K562 (cell line): ENCODE results near the gene RPL22L1. TPM values are rescaled to one million over a fixed set of nuclear protein-coding genes. Genes with fewer than 3 reads are reported as not detected.

Source experiments
- ATAC-seq: fragments of 200-7000 bp; cut with Tn5 transposase; 3 replicates; pipeline ENCODE4 v1.9.1; 2020; ENCODE audit warnings: moderate library complexity
- BruUV-seq: library from RNA; stranded (reverse); fragments of 400-500 nt; replicated peaks from 2 replicates; lab custom pipeline; 2021; lab: Mats Ljungman, UMichigan
- CTCF ChIA-PET: fragments of 300-600 bp; formaldehyde crosslinking; extraction: SDS; loops from one replicate; lab custom pipeline; 2021; ENCODE audit warnings: low intra/inter-chr PET ratio; lab: Yijun Ruan, JAX
- POLR2A ChIA-PET: fragments of 300-600, 350-650 bp; sonication (Branson Sonifier 250); formaldehyde crosslinking; extraction: SDS; loops from one replicate; lab custom pipeline; 2021; ENCODE audit warnings: antibody characterized with exemption, inconsistent platforms; lab: Yijun Ruan, JAX
- DNase-seq, 4 experiments: peaks; one replicate each; pipeline versions ENCODE4 v3.0.0 to v3.0.0-alpha.2; 2011 to 2018; ENCODE audit warnings: low spot score in 3 of 4, mixed read lengths in 3 of 4; ENCODE audit errors: extremely low read depth in 1 of 4
- FAIRE-seq: peaks from 2 replicates; lab custom pipeline; 2011; peaks lifted over from hg19 to GRCh38; lab: Jason Lieb, UNC
- H2AFZ ChIP-seq: 2 replicates; pipeline ENCODE4 v1.6.0; 2011; ENCODE audit warnings: low read depth, low read length, control low read depth, inconsistent platforms
- H3K27ac ChIP-seq: fragments of 200-600 bp; 3 replicates; pipeline ENCODE4 v1.8.0; 2011; ENCODE audit warnings: low read depth, mild to moderate bottlenecking, control low read depth, inconsistent platforms, low read length, moderate library complexity, mixed read lengths; ENCODE audit errors: extremely low read depth
- H3K27me3 ChIP-seq, 2 experiments: fragments of 300-600 bp in 1 of 2; 2 replicates in 1 of 2; 3 replicates in 1 of 2; pipeline versions ENCODE4 v1.6.0 to v1.8.0; 2011; ENCODE audit warnings: inconsistent platforms in 2 of 2, low read length in 2 of 2, mild to moderate bottlenecking in 1 of 2, mixed read lengths in 1 of 2, moderate library complexity in 1 of 2; ENCODE audit not compliant: control insufficient read depth in 2 of 2, insufficient read depth in 2 of 2
- H3K36me3 ChIP-seq: fragments of 300-600 bp; 3 replicates; pipeline ENCODE4 v1.8.0; 2011; ENCODE audit warnings: mild to moderate bottlenecking, low read length, inconsistent platforms; ENCODE audit not compliant: control insufficient read depth, insufficient read depth
- H3K4me1 ChIP-seq, 2 experiments: fragments of 200-600 bp in 1 of 2; replicated peaks in 1 of 2; 2 replicates in 1 of 2; 3 replicates in 1 of 2; pipeline versions ENCODE4 v1.5.1 to v1.8.0; 2011; ENCODE audit warnings: inconsistent platforms in 2 of 2, low read length in 2 of 2, mild to moderate bottlenecking in 1 of 2, mixed read lengths in 1 of 2, moderate library complexity in 1 of 2; ENCODE audit not compliant: control insufficient read depth in 2 of 2, insufficient read depth in 2 of 2
- H3K4me2 ChIP-seq: 2 replicates; pipeline ENCODE4 v1.6.1; 2011; ENCODE audit warnings: low read length, control low read depth, inconsistent platforms, mixed read lengths; ENCODE audit not compliant: insufficient read depth
- H3K4me3 ChIP-seq: fragments of 200-600 bp; sonication (generic), shearing (Covaris generic); 2 replicates; pipeline ENCODE4 v1.5.1; 2016; ENCODE audit warnings: control low read depth, inconsistent platforms
- H3K79me2 ChIP-seq: fragments of 200-600 bp; 3 replicates; pipeline ENCODE4 v1.8.0; 2011; ENCODE audit warnings: low read length, inconsistent platforms; ENCODE audit not compliant: control insufficient read depth, insufficient read depth
- H3K9ac ChIP-seq, 2 experiments: 2 replicates each; pipeline versions ENCODE4 v1.6.0 to v1.6.1; 2011; ENCODE audit warnings: low read depth in 2 of 2, low read length in 2 of 2, control low read depth in 1 of 2, inconsistent platforms in 1 of 2, mild to moderate bottlenecking in 1 of 2, mixed read lengths in 1 of 2; ENCODE audit not compliant: insufficient read depth in 1 of 2
- H3K9me1 ChIP-seq: one replicate; pipeline ENCODE4 v1.6.0; 2011; ENCODE audit warnings: inconsistent platforms, mild to moderate bottlenecking, low read length, moderate library complexity; ENCODE audit not compliant: control insufficient read depth, insufficient read depth
- H3K9me3 ChIP-seq: replicated peaks from 2 replicates; pipeline ENCODE4 v1.5.1; 2011; ENCODE audit warnings: low read depth, low read length, inconsistent platforms; ENCODE audit not compliant: control insufficient read depth, insufficient read depth
- H4K20me1 ChIP-seq: replicated peaks from 2 replicates; pipeline ENCODE4 v1.6.1; 2011; ENCODE audit warnings: low read length, inconsistent platforms, mixed read lengths; ENCODE audit not compliant: control insufficient read depth, insufficient read depth
- C11orf30 ChIP-seq: fragments of 450-650 bp; IDR thresholded peaks from 2 replicates; pipeline ENCODE4 v1.6.1; 2016; ENCODE audit warnings: low read depth, mild to moderate bottlenecking
- DPF2 ChIP-seq: fragments of 450-650 bp; IDR thresholded peaks from 2 replicates; pipeline ENCODE4 v1.6.1; 2016
- EWSR1 ChIP-seq: fragments of 450-650 bp; IDR thresholded peaks from 2 replicates; pipeline ENCODE4 v1.6.1; 2018; ENCODE audit warnings: borderline replicate concordance, mild to moderate bottlenecking, low read depth, moderate library complexity; ENCODE audit not compliant: partially characterized antibody
- GATA2 ChIP-seq: sonication (generic); formaldehyde crosslinking; IDR thresholded peaks from 2 replicates; pipeline ENCODE4 v1.4.0; 2020; ENCODE audit warnings: mild to moderate bottlenecking, missing genetic modification reagents
- HDAC1 ChIP-seq, 2 experiments: fragments of 450-650 bp; IDR thresholded peaks; 2 replicates each; pipeline ENCODE4 v1.6.1; 2016 to 2017; ENCODE audit warnings: inconsistent platforms in 1 of 2, mild to moderate bottlenecking in 1 of 2, moderate library complexity in 1 of 2
- MNT ChIP-seq, 2 experiments: fragments of 450-650 bp; conservative IDR thresholded peaks; 2 replicates each; pipeline ENCODE4 v1.6.1; 2017; ENCODE audit warnings: mild to moderate bottlenecking in 2 of 2, moderate library complexity in 2 of 2
- NR2C1 ChIP-seq, 2 experiments: fragments of 450-650 bp; IDR thresholded peaks; 2 replicates each; pipeline ENCODE4 v1.6.1; 2017; ENCODE audit warnings: mild to moderate bottlenecking in 2 of 2, antibody characterized with exemption in 1 of 2, inconsistent platforms in 1 of 2, missing compliant biosample characterization in 1 of 2, missing genetic modification characterization in 1 of 2
- RFX5 ChIP-seq: IDR thresholded peaks from 2 replicates; pipeline ENCODE4 v1.6.1; 2011; ENCODE audit warnings: low read depth, mild to moderate bottlenecking, improper control_type of control experiment, low read length
- SIN3A ChIP-seq, 2 experiments: fragments of 150-350 bp in 1 of 2; IDR thresholded peaks; 2 replicates each; pipeline ENCODE4 v1.6.1; 2011 to 2016; ENCODE audit warnings: borderline replicate concordance in 2 of 2, low read depth in 2 of 2, low read length in 2 of 2, mild to moderate bottlenecking in 2 of 2, moderate library complexity in 2 of 2; ENCODE audit not compliant: control insufficient read depth in 1 of 2
- SNIP1 ChIP-seq: fragments of 450-650 bp; IDR thresholded peaks from 2 replicates; pipeline ENCODE4 v1.7.1; 2017; ENCODE audit warnings: low read depth, mild to moderate bottlenecking
- ZNF717 ChIP-seq: fragments of 250-450 bp; sonication (Bioruptor Pico); IDR thresholded peaks from 2 replicates; pipeline ENCODE4 v1.5.0; 2021
- WGBS: fragments of 100-300 bp; shearing (Covaris generic); methylation state at CpG from one replicate; pipeline ENCODE4 v1.1.6; 2016; ENCODE audit warnings: low coverage, mixed read lengths; ENCODE audit not compliant: insufficient coverage; ENCODE audit errors: missing lambda C conversion rate; 5-methylcytosine and 5-hydroxymethylcytosine counted together
- in situ Hi-C: fragments of 300-500 bp; cut with MboI; formaldehyde crosslinking; loops from 4 replicates; pipeline ENCODE4 v1.15.0; 2018; ENCODE audit warnings: inconsistent platforms, mixed read lengths
- intact Hi-C: fragments of 100-400 bp; cut with micrococcal nuclease; formaldehyde crosslinking; loops from 2 replicates; pipeline ENCODE4 v1.14.2; 2022
- polyA plus RNA-seq, 8 experiments: library from polyadenylated mRNA; depleted of rRNA in 4 of 8; stranded (reverse) in 5 of 8; unstranded in 3 of 8; fragments of >200 nt; fragmentation: Nextera tagmentation in 2 of 8; fragmentation: Illumina TruSeq in 1 of 8; extraction: Ambion mirVana in 2 of 8; extraction: Trizol in 1 of 8; gene quantifications; 2 replicates each; pipeline versions ENCODE4 v1.2.1 to v1.2.3, GENCODE V29; 2011 to 2014; ENCODE audit warnings: inconsistent platforms in 1 of 8, missing spikeins in 1 of 8
- total RNA-seq, 7 experiments: library from RNA; depleted of rRNA in 6 of 7; stranded (reverse); fragments of >200 nt in 6 of 7; fragmentation: Illumina TruSeq in 2 of 7; extraction: Trizol in 2 of 7; gene quantifications; 2 replicates each; pipeline versions ENCODE4 v1.2.1 to v1.2.3, GENCODE V29; 2011 to 2021; ENCODE audit warnings: low replicate concordance in 1 of 7

Gene RPL22L1
- total and polyA plus RNA-seq, 9 of the 15 experiments (the other 6 are each of a cell fraction or from before 2014, with no cell fraction given): 53.9 to 198 (median 108) TPM

- H3K79me2 ChIP-seq: no peaks in the 10 kb centered on the region
Measured at GRCh38 chr3:170876537-170876936, 6.5 kb upstream of the RPL22L1 start.

GRCh38 chr3:170869239-170869590, 780 bp downstream of the RPL22L1 start:
- Histone ChIP-seq H3K27ac (peak overlapping the region; percentile 96), H4K20me1 (peaks cover 9% of the 10 kb centered on the region), H3K27me3 (no peaks in the 10 kb centered on the region), H3K9me3 (no peaks in the 10 kb centered on the region), H3K79me2 (peaks cover 43% of the 10 kb centered on the region), H3K4me3 (peak overlapping the region; percentile 66), H3K9me1 (no peaks in the 10 kb centered on the region), H3K36me3 (peaks cover 37% of the 10 kb centered on the region), H2AFZ (no peak overlapping the region), H3K4me1 (peaks cover 3 to 14% of the 10 kb centered on the region in 2 experiments; a peak in 3 of 5 replicates), H3K4me2 (peak overlapping the region; percentile 96), H3K9ac (peak overlapping the region; percentile 98 to 100)
- ChIA-PET POLR2A (interaction anchor here (0.7 to 2.6 kb wide), 21 partner anchors 13 to 530 kb away, joined by 3 to 22 read pairs (median 5); partner anchors contain the start of gene SKIL), CTCF (interaction anchor here (0.6 kb wide), 1 partner anchor 462 kb away, joined by 3 read pairs; no protein-coding TSS in a partner anchor)
- DNase-seq (peak in 1 of 4 experiments; percentile 20), ATAC-seq (peak; percentile 5; the same call in 1 of the 3 replicates), FAIRE-seq (no peak)
- intact Hi-C loops: loop anchor here (10.0 kb wide), 1 partner anchor 86 kb away; no protein-coding TSS in a partner anchor
- in situ Hi-C loops: no loop called here
- no TSS peak for BruUV-seq
- 3% methylated on average over 2 of the region's 2 CpGs for WGBS
- no peak for TF ChIP-seq HDAC1 (IDR thresholded peaks at IDR 0.05)
- TF ChIP-seq C11orf30: peak; percentile 3; the same call in 1 of the 2 replicates
- 0 out of 4 replicates have a peak, but pooled peaks of 1 of the 2 experiments have one; percentile 7 for TF ChIP-seq SIN3A (IDR thresholded peaks at IDR 0.05; ENCODE audit: borderline replicate concordance in 2 of 2, control insufficient read depth in 1 of 2, low read depth in 2 of 2, low read length in 2 of 2)
- TF ChIP-seq ZNF717 (CRISPR knock-in tag): 0 out of 2 replicates have a peak, but pooled peaks have one; percentile 10
- TF ChIP-seq RFX5: 0 out of 2 replicates have a peak, but pooled peaks have one; percentile 27
- no peak for TF ChIP-seq NR2C1 (IDR thresholded peaks at IDR 0.05)
- no peak for TF ChIP-seq NR2C1 (tag; IDR thresholded peaks at IDR 0.05)
- peak; percentile 70 for TF ChIP-seq EWSR1
- TF ChIP-seq MNT (conservative IDR thresholded peaks at IDR 0.05): peak in 1 of 2 experiments; percentile 22; a peak in 1 of 4 replicates

More at GRCh38 chr3:170876537-170876936, 6.5 kb upstream of the RPL22L1 start:
- in situ Hi-C loops (no loop called here), intact Hi-C loops (no loop called here)
- no peaks in the 10 kb centered on the region for H3K9me3 ChIP-seq
- no peak overlapping the region for H3K4me2 ChIP-seq
- no peak for ATAC-seq
- H3K9me1 ChIP-seq: no peaks in the 10 kb centered on the region
- H3K36me3 ChIP-seq: no peaks in the 10 kb centered on the region
- H3K4me1 ChIP-seq: peaks cover 0 to 6% of the 10 kb centered on the region in 2 experiments; a peak in 2 of 5 replicates
- H3K9ac ChIP-seq: no peak overlapping the region
- no TSS peak for BruUV-seq
- no peak overlapping the region for H3K27ac ChIP-seq
- no peak overlapping the region for H3K4me3 ChIP-seq
- TF ChIP-seq SNIP1 (no peak), GATA2 (CRISPR knock-in tag) (no peak), DPF2 (no peak)
- TF ChIP-seq, all 486 proteins: peak for 0
- DNase-seq (no peak), FAIRE-seq (no peak)
- ChIA-PET CTCF (no interaction called here), POLR2A (no interaction called here)
- Histone ChIP-seq H3K27me3 (no peaks in the 10 kb centered on the region), H2AFZ (no peak overlapping the region), H4K20me1 (no peaks in the 10 kb centered on the region)
- WGBS: 65% methylated on average over 2 of the region's 2 CpGs
